ENCODE data around the gene NT5DC1.

DNA sequence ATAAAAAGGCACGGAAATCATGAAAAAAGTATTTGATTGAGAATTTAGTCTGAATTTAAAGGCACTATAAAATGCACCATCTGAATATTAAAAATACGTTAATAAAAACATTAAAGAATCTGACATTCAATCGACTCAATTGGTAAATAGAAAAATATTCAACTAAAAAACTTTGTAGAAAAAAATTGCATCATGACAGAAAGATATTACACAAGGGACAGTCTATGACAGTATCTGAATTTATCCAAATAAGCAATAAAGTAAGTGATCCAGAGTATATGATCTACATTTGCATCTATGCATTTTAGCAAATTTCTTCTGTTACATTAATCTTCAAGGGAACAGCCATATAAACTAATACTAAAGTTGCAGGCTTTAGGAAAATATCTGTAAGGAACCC, 49.4 kb upstream of the NT5DC1 start:
- TF ChIP-seq, protein P1, sequence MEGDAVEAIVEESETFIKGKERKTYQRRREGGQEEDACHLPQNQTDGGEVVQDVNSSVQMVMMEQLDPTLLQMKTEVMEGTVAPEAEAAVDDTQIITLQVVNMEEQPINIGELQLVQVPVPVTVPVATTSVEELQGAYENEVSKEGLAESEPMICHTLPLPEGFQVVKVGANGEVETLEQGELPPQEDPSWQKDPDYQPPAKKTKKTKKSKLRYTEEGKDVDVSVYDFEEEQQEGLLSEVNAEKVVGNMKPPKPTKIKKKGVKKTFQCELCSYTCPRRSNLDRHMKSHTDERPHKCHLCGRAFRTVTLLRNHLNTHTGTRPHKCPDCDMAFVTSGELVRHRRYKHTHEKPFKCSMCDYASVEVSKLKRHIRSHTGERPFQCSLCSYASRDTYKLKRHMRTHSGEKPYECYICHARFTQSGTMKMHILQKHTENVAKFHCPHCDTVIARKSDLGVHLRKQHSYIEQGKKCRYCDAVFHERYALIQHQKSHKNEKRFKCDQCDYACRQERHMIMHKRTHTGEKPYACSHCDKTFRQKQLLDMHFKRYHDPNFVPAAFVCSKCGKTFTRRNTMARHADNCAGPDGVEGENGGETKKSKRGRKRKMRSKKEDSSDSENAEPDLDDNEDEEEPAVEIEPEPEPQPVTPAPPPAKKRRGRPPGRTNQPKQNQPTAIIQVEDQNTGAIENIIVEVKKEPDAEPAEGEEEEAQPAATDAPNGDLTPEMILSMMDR (IDR thresholded peaks at IDR 0.05; ENCODE audit: insufficient read depth, low read depth, low read length) = no peak
- no peak for TF ChIP-seq EZH2 (IDR thresholded peaks at IDR 0.05; ENCODE audit: insufficient read depth, low read length)

Measured in astrocyte (in vitro differentiated cells and primary cell).